ENCODE measurements around the gene GRM1.

DNA sequence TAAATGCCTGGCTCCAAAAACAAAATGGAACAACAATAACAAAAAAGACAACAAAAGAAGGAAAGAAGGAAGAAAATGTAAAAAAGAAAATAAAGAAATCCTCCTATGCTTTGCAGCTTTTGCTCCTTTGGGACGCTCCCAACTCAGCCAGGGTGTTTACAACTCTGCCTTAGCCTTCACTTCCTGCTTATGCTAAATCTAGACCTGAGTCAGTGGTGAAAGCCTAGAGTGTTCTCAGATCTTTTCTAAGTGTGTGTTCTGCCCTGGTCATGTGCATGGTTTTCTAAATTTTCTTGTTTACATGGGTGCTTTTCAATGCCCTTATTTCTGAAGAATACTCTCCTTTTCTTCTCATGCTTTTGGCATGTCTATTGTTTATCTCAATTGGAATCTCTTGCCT lies 19.5 kb upstream of the GRM1 start:
- no peak for TF ChIP-seq POLR2AphosphoS5 (IDR thresholded peaks at IDR 0.05; ENCODE audit: borderline replicate concordance, low read depth, low read length)
- TF ChIP-seq EZH2 (IDR thresholded peaks at IDR 0.05) = no peak
- TF ChIP-seq FOXP2 (optimal IDR thresholded peaks at IDR 0.05; ENCODE audit: control extremely low read depth, extremely low read length, insufficient read depth) = no peak
